Measurements from ENCODE around the gene CHRNA7. TPM values are rescaled to one million over a fixed set of nuclear protein-coding genes. Genes with fewer than 3 reads are reported as not detected.
A peak's percentile ranks its signal among the peaks of the same experiment; 100 is the strongest.
"Not testable (repeated sequence)": the region's sequence is repeated elsewhere in the genome, so short reads cannot be mapped to it uniquely, and the experiment has no call there.

CHRNA7 gene
- total and polyA plus RNA-seq, 5 donors: 1.2 to 2.9 (median 1.8) TPM

GRCh38 chr15:32152574-32152973 is 122.3 kb downstream of the CHRNA7 start:
- DNase-seq: no peak
- no peak for ATAC-seq
- no peak overlapping the region for H3K27ac ChIP-seq (ENCODE audit: low read length)
- no peaks in the 10 kb centered on the region for H3K27me3 ChIP-seq (ENCODE audit: control insufficient read depth, insufficient read depth)
- H3K9me3 ChIP-seq (ENCODE audit: control insufficient read depth, low read length): no peaks in the 10 kb centered on the region
- intact Hi-C loops (cut with DNase I): no loop called here
- no peak overlapping the region for H3K4me3 ChIP-seq (ENCODE audit: low read length)
- no peaks in the 10 kb centered on the region for H3K4me1 ChIP-seq (ENCODE audit: control insufficient read depth, insufficient read depth, low read length)
- 72% methylated on average over 1 of the region's 1 CpG for WGBS

GRCh38 chr15:32153868-32154623 is 123.7 kb downstream of the CHRNA7 start:
- intact Hi-C loops (cut with DNase I); H3K4me1 ChIP-seq (ENCODE audit: control insufficient read depth, insufficient read depth, low read length); H3K9me3 ChIP-seq (ENCODE audit: control insufficient read depth, low read length); H3K27me3 ChIP-seq (ENCODE audit: control insufficient read depth, insufficient read depth); DNase-seq; H3K27ac ChIP-seq (ENCODE audit: low read length); H3K4me3 ChIP-seq (ENCODE audit: low read length): not testable (repeated sequence)
- peak in 1 of 2 donors; percentile 22 for ATAC-seq
- no CpG with 5 or more reads among the region's 18 CpGs for WGBS

GRCh38 chr15:32162143-32162542 is 131.8 kb downstream of the CHRNA7 start:
- ATAC-seq; H3K4me1 ChIP-seq (ENCODE audit: control insufficient read depth, insufficient read depth, low read length); DNase-seq; H3K27me3 ChIP-seq (ENCODE audit: control insufficient read depth, insufficient read depth); H3K4me3 ChIP-seq (ENCODE audit: low read length); intact Hi-C loops (cut with DNase I); H3K27ac ChIP-seq (ENCODE audit: low read length); H3K9me3 ChIP-seq (ENCODE audit: control insufficient read depth, low read length): not testable (repeated sequence)
- WGBS: 80% methylated on average over 1 of the region's 2 CpGs

- DNase-seq; H3K27ac ChIP-seq (ENCODE audit: low read length); H3K4me1 ChIP-seq (ENCODE audit: control insufficient read depth, insufficient read depth, low read length); H3K27me3 ChIP-seq (ENCODE audit: control insufficient read depth, insufficient read depth); intact Hi-C loops (cut with DNase I); ATAC-seq; H3K4me3 ChIP-seq (ENCODE audit: low read length); H3K9me3 ChIP-seq (ENCODE audit: control insufficient read depth, low read length): not testable (repeated sequence)
- WGBS: no CpG with 5 or more reads among the region's 7 CpGs
Observed at GRCh38 chr15:32164065-32164464, 133.8 kb downstream of the CHRNA7 start.

GRCh38 chr15:32164747-32165146 is 134.4 kb downstream of the CHRNA7 start:
- DNase-seq; H3K9me3 ChIP-seq (ENCODE audit: control insufficient read depth, low read length); H3K27ac ChIP-seq (ENCODE audit: low read length); ATAC-seq; H3K4me1 ChIP-seq (ENCODE audit: control insufficient read depth, insufficient read depth, low read length); intact Hi-C loops (cut with DNase I); H3K27me3 ChIP-seq (ENCODE audit: control insufficient read depth, insufficient read depth); H3K4me3 ChIP-seq (ENCODE audit: low read length): not testable (repeated sequence)
- WGBS: no CpG with 5 or more reads among the region's 1 CpG

- H3K9me3 ChIP-seq (ENCODE audit: control insufficient read depth, low read length); H3K27me3 ChIP-seq (ENCODE audit: control insufficient read depth, insufficient read depth); intact Hi-C loops (cut with DNase I); DNase-seq; H3K4me3 ChIP-seq (ENCODE audit: low read length); H3K4me1 ChIP-seq (ENCODE audit: control insufficient read depth, insufficient read depth, low read length); H3K27ac ChIP-seq (ENCODE audit: low read length): not testable (repeated sequence)
- 55% methylated on average over 1 of the region's 5 CpGs for whole genome bisulfite sequencing
- ATAC-seq: peak; percentile 29 to 54
Observed at GRCh38 chr15:32165775-32166174, 135.5 kb downstream of the CHRNA7 start.

- H3K4me3 ChIP-seq (ENCODE audit: low read length); DNase-seq; H3K9me3 ChIP-seq (ENCODE audit: control insufficient read depth, low read length); H3K27me3 ChIP-seq (ENCODE audit: control insufficient read depth, insufficient read depth); H3K27ac ChIP-seq (ENCODE audit: low read length); intact Hi-C loops (cut with DNase I); H3K4me1 ChIP-seq (ENCODE audit: control insufficient read depth, insufficient read depth, low read length): not testable (repeated sequence)
- whole genome bisulfite sequencing: 91% methylated on average over 4 of the region's 4 CpGs
- peak in 1 of 2 donors; percentile 20 for ATAC-seq
Observed at GRCh38 chr15:32166270-32166669, 136.0 kb downstream of the CHRNA7 start.

GRCh38 chr15:32167913-32168312 is 137.6 kb downstream of the CHRNA7 start:
- 98% methylated on average over 19 of the region's 35 CpGs for WGBS
- H3K27me3 ChIP-seq (ENCODE audit: control insufficient read depth, insufficient read depth); H3K4me1 ChIP-seq (ENCODE audit: control insufficient read depth, insufficient read depth, low read length); intact Hi-C loops (cut with DNase I); H3K9me3 ChIP-seq (ENCODE audit: control insufficient read depth, low read length); H3K27ac ChIP-seq (ENCODE audit: low read length); ATAC-seq; H3K4me3 ChIP-seq (ENCODE audit: low read length): not testable (repeated sequence)
- DNase-seq: peak in 1 of 3 donors; percentile 20

- H3K4me3 ChIP-seq (ENCODE audit: low read length); H3K27ac ChIP-seq (ENCODE audit: low read length); H3K27me3 ChIP-seq (ENCODE audit: control insufficient read depth, insufficient read depth); ATAC-seq; H3K9me3 ChIP-seq (ENCODE audit: control insufficient read depth, low read length); H3K4me1 ChIP-seq (ENCODE audit: control insufficient read depth, insufficient read depth, low read length); DNase-seq; intact Hi-C loops (cut with DNase I): not testable (repeated sequence)
- no CpG with 5 or more reads among the region's 5 CpGs for WGBS
Observed at GRCh38 chr15:32180579-32180978, 150.3 kb downstream of the CHRNA7 start.

GRCh38 chr15:32193780-32194179 is 163.5 kb downstream of the CHRNA7 start:
- H3K9me3 ChIP-seq (ENCODE audit: control insufficient read depth, low read length); H3K4me1 ChIP-seq (ENCODE audit: control insufficient read depth, insufficient read depth, low read length); intact Hi-C loops (cut with DNase I); DNase-seq; H3K4me3 ChIP-seq (ENCODE audit: low read length); H3K27ac ChIP-seq (ENCODE audit: low read length); H3K27me3 ChIP-seq (ENCODE audit: control insufficient read depth, insufficient read depth): not testable (repeated sequence)
- ATAC-seq: peak in 1 of 2 donors; percentile 62
- no CpG with 5 or more reads among the region's 4 CpGs for WGBS

GRCh38 chr15:32196206-32196605 is 165.9 kb downstream of the CHRNA7 start:
- H3K4me3 ChIP-seq (ENCODE audit: low read length); H3K4me1 ChIP-seq (ENCODE audit: control insufficient read depth, insufficient read depth, low read length); DNase-seq; H3K9me3 ChIP-seq (ENCODE audit: control insufficient read depth, low read length); H3K27ac ChIP-seq (ENCODE audit: low read length); H3K27me3 ChIP-seq (ENCODE audit: control insufficient read depth, insufficient read depth); intact Hi-C loops (cut with DNase I); ATAC-seq: not testable (repeated sequence)
- 57% methylated on average over 3 of the region's 7 CpGs for WGBS

Data from right cardiac atrium (tissue), 5 donors.